GM18520 (cell line): ENCODE measurements around the gene ZFYVE19.
A peak's percentile ranks its signal among the peaks of the same experiment; 100 is the strongest.

Source experiments
- ATAC-seq: cut with Tn5 transposase; IDR thresholded peaks from one replicate; pipeline ENCODE4 v1.9.1; 2021; ENCODE audit not compliant: unreplicated experiment

Gene ZFYVE19

DNA sequence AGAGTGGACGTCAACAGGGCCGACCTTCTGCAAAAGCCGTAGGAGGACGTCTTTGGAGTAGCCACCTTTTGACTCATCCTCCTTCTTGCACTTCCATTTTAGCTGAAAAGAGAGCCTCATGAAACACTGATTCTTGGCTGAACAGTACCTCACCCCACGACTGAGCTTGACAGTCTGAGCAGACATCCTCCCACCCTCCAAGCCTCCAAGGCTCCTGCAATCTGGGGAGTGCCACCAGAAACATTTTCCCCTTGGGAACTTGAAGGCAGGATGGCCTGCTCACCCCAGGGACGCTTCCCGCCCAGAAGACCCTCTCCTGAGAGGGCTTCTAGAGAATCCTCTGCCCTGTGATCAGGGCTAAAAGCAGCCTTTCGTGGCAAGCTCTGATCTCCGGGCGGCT is 31.9 kb upstream of the ZFYVE19 start:
- no peak for ATAC-seq

DNA sequence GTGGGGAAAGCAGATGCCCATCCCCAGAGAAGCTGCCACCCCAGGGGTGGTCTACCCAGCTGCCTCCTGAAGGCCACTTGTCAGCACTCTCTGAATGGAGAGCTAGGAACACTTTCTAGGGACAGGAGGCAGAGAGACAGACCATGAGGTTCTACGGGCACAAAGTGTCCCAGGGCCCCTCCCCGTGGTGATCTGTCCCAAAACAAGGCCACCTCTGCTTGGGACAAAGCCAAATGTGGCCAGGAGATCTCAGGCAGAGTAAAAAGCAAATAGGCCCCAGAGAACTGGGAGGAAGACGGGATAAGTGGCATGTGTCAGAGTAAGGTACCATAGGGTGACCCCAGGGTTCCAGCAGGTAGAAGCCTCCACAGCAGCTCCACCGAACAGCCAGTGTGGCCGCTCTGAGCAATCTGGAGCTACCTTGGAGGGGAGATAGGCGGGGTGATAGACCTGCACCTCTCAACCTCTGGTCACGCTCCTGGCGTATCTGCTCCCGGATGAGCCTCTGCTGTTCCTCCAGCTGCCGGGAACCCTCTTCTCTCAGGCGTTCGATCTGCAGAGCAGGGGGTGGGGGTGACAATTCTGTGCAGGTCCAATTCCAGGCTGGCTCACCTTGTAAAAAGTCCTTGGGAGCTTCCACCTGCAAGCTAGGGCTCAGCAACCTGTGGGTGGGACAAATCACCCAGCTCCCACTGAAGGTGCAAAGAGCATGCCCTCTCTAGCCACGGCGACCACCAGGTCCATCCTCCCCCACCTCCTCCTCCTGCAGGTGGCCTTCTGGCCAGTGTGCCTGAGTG is 31.0 kb upstream of the ZFYVE19 start:
- ATAC-seq: no peak

DNA sequence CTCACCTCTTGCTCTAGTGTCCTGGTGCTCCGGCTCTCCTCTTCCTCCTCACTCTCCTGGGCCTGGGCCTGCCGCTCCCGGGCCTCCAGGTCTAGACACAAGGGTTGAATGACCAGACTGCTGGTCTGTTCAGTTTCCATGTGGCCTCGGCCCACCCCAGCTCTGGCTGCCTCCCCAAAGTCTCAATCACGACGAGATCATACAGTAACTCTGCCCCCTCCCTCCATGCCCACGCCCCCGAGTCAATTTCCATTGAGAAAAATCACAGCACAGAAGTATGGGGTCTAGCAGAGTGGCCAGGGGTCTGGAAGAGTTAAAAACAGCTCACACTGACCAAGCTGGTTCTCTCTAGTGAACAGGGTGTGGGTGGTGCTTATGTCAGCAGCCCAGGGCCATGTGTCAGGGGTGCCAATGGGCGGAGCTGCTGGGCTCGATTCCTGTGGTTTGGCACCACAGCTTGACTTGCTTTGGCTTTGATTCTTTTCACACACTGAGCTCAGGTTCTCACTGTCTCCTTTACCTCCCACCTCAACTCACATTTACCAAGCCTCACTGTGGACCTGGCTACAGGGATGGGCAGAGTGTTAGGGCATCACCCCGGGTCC is 30.2 kb upstream of the ZFYVE19 start:
- no peak for ATAC-seq

GRCh38 chr15:40782609-40783227 is 24.2 kb upstream of the ZFYVE19 start:
- peak; percentile 82 for ATAC-seq

- no peak for ATAC-seq
Measured at GRCh38 chr15:40785164-40785563, 21.7 kb upstream of the ZFYVE19 start.

- ATAC-seq: no peak
Measured at GRCh38 chr15:40785814-40786213, 21.1 kb upstream of the ZFYVE19 start.

DNA sequence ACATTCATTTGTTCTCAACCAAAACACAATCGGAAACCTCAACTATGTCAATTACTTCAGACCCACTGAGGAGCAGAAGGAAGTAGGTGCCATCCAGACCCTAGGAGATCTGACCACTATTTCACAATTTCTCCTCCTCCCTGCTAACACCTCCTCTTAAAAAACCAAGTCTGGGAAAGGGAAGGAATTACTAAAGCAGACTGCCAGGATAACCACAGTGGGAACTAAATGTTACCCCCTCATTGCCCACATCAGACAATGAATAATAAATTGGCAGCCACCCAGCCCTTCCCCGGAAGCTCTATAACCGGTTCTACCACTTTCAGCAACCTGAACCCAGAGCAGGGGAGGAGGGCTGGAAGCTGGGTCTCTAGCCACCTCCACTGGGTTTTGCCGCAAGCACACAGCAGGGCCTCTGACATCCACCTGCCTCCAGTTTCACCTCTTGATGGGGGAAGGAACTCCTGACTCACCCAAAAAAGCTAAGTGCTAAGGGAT is 19.5 kb upstream of the ZFYVE19 start:
- ATAC-seq: no peak

- no peak for ATAC-seq
Measured at GRCh38 chr15:40787991-40788390, 18.9 kb upstream of the ZFYVE19 start.

DNA sequence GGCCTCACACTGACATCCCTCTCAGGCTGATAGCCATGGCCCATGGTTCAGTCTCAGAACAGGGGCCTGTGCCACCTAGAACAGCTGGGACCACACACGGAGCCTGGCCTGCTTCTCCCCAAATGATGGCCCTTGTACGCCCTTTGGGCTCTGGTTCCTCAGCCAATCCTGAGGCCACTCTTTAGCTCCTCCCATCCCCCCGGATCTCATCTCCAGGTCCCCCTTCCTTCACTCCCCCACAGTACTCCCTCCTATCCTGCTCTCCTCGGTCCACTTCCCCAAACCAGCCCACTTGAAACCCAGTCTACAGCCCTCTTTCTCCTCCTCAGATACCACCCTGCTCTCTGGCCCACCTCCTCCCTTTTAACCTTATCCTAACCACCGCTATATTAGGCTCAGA is 17.8 kb upstream of the ZFYVE19 start:
- ATAC-seq: no peak

- no peak for ATAC-seq
Measured at GRCh38 chr15:40789999-40790398, 16.9 kb upstream of the ZFYVE19 start.

GRCh38 chr15:40790718-40791117 is 16.2 kb upstream of the ZFYVE19 start:
- ATAC-seq: no peak

- ATAC-seq: no peak
Measured at GRCh38 chr15:40792394-40792793, 14.5 kb upstream of the ZFYVE19 start.

GRCh38 chr15:40793216-40793989 is 13.5 kb upstream of the ZFYVE19 start:
- ATAC-seq: no peak

GRCh38 chr15:40796041-40796440 is 10.8 kb upstream of the ZFYVE19 start:
- ATAC-seq: no peak

- no peak for ATAC-seq
Measured at GRCh38 chr15:40796512-40796911, 10.4 kb upstream of the ZFYVE19 start.

DNA sequence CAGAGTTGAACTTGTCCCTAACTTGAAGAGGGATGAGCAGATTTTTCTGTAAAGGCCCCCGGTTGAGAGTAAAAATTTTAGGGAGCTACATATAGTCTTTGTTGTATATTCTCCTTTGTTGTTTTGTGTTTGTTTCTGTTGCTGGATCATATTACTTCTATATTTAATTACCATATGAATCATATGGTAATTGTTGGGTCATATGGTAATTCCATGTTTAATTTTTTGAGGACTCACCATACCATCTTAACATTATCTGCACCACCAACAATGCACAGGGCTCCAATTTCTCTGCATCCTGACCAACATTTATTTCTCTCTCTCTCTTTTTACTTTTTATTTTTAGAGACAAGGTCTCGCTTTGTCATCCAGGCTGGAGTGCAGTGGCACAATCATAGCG is 7.4 kb upstream of the ZFYVE19 start:
- no peak for ATAC-seq

- no peak for ATAC-seq
Measured at GRCh38 chr15:40803076-40803475, 3.8 kb upstream of the ZFYVE19 start.

DNA sequence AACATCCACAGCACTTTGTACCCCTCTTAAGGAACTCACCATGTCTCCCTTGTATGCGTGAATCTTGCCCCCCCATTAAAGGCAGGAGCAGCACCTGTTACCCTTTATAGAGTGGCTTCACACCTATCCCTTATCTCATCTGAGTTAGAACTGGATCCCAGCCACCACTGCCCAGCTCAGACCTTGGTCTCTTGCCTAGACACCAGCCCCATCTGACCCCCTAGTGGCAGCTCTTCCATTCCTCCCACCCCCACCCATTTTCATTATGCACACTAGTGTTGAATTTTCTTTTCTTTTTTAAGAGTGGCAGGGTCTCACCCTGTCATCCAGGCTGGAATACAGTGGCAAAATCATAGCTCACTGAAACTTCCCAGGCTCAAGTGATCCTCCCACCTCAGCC is 3.2 kb upstream of the ZFYVE19 start:
- no peak for ATAC-seq

- ATAC-seq: no peak
Measured at GRCh38 chr15:40806672-40807027, 239 bp upstream of the ZFYVE19 start.

DNA sequence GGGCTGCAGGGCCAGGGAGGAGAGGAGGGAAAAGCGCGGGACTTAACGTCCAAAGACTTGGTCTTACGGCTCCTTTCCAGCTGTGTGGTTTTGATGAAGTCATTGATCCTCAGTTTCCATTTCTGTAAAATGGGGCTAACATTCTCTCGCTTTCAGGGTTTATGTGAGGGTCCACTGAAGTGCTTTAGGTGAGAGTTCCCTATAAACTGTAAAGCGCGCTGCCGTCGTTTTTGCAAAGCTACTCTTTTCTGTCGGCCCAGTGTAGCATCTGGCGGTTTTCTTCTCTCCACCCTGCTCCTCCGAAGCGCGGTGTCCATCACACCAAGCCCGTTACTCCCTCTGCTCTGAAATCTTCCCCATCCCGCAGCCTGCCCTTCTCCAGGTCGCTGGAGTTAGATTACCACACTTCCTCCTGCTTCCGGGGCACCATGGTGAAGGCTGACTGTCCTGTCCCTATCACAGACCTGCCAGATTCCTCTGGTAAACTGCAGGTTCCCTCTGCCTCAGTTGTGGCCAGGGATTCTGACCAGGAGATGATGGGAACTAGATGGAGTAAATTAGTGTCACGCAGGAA is 1.1 kb downstream of the ZFYVE19 start:
- no peak for ATAC-seq

DNA sequence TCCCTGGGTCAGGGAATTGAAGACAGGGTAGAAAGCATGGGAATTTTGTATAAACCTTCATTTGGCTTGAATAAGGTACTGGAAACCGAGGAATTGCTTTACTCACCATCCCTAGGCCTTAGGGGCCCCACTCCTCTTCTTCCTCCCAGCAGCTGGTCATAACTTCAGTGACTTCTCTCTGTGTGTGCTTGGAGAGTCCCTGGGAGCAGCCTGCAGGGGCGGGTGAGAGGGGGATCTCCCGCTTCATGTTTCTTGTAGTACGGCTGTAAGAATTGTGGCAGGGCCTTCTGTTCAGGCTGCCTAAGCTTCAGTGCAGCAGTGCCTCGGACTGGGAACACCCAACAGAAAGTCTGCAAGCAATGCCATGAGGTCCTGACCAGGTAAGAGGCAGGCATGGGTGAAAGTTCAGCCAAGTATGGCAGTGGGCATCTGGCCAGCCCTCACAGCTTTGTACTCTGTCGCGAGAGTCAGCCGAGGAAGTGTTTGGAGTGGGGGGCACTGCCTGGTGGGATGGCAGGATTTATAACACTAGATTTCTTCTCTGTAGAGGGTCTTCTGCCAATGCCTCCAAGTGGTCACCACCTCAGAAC is 2.1 kb downstream of the ZFYVE19 start:
- ATAC-seq: no peak
